ENCODE results near the gene ZBTB20. TPM values are rescaled to one million over a fixed set of nuclear protein-coding genes. Genes with fewer than 3 reads are reported as not detected.

ZBTB20 gene
- total RNA-seq, 1 experiment from 2014 or later: 4.8 TPM

DNA sequence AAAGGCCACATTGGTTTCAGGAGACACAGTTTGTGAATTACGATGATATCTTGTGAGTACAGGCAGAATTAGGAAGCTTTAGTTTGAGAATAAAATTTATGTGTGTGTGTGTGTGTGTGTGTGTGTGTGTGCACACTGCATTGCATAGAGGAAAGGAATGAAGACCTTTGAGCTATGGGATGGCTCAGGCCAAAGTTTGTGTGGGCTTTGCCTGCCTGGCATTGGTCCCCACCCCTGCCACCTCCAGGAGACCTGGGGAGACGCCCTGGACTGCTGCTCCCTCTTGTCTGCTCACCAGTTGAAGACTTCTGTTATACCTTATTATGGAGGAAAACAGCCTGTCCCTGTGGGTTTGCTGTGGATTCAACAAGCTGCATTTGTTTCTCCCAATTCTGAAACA lies 816.1 kb downstream of the ZBTB20 start:
- no peak for DNase-seq (ENCODE audit: extremely low read depth, low read depth)

DNA sequence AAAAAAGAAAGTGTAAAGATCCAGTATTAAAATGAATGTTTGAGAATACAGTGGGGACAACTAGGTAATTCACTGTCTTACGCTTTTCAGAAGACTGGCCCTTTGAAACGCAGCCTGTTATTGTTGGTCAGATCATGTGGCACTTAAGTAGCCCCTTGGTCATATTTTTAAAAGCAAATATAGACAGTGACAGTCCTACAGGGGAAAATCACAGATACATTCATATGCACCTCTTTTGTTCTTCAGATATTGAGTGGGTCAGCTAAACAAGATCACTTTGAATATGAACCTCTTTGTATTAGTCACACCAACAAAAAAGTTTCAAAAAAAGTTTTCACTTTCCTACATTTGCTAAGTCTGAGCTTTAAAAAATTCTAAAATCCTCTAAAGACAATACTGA lies 817.3 kb downstream of the ZBTB20 start:
- no peak for DNase-seq (ENCODE audit: extremely low read depth, low read depth)

DNA sequence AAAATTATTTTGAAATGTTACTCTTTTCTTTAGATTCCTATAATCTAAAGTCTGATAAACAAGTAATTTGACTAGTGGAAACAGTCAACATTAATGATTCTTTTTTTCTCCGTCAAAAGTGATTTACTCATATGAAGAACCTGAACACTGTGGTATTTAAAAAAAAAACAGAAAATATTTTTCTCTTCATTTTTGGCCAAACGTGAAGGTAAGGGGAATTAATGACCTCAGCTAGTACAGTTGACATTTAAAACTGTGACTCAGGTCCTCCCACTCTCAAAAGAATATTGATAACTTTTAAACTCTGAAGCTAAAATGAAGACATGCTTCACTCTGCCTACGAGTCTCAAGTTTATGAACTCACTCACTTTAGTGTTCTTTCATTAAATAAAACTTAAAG lies 818.7 kb downstream of the ZBTB20 start:
- DNase-seq (ENCODE audit: extremely low read depth, low read depth): no peak

DNA sequence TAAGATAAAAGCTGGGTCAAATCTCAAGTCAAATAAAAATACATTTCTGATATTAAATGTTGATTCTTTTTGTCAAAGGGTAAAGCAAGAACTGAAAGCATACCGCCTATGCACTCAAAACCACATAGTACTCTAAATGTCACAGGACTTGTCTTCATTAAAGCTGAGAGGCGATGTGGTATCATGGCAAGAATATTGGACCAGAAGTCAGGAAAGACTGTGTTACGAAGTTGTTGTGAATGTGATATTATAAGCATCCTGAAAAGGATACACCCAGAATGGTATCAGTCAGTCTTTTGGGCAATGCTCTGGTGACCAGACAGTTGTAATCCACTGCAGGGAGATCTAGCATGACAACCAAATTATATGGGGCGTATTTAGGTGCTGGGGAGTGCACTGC lies 819.4 kb downstream of the ZBTB20 start:
- no peak for DNase-seq (ENCODE audit: extremely low read depth, low read depth)

DNA sequence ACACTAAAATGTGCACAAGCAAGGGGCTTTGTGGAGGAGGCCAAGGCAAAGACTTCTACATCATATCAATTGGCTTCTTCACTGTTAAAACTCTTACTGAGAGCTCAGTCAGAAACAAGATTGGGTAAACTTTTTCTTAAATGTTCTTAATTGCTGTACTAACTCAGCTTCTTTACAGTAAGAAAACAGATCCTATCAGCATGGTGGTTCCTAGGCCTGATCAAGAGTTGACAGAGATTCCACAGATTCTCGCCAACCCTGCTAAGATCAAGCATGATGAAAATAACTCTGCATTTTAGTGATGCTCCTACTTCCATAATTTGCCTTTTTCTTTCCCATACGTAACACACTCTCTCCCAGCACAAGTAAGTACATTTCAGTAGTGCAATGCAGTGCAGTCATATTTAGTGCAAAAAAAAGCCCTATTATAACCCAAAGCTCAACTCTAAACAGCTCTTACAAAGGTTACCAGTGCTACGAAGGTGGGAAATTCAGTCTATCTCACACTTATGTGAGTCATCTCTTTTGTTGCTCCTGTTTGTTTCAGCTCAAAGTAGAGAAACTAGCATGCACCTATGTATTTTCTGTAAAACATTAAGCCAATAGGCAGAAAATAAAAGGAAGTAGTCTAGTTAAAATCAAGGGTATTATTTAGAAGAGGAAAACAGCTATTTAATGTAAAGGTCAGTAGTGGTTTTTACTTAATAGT lies 823.4 kb downstream of the ZBTB20 start:
- DNase-seq (ENCODE audit: extremely low read depth, low read depth): no peak

DNA sequence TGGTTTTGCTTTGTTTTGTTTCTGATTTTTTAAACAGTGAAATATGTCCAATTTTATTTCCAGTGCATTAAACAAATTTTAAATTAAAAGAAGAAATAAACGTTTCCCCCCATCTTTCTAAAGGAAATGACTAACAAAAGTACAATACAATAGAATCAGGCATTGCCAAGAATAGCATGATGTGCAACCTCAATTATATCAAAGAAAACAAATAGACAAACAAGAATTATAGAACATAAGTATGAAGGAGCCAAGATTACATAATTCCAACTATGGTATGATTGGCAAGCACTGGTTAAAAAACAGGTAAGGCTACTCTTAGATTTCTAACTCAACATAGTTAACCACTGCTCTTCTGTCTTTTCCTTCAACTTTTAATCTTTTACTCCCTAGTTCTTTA lies 826.8 kb downstream of the ZBTB20 start:
- no peak for DNase-seq (ENCODE audit: extremely low read depth, low read depth)

DNA sequence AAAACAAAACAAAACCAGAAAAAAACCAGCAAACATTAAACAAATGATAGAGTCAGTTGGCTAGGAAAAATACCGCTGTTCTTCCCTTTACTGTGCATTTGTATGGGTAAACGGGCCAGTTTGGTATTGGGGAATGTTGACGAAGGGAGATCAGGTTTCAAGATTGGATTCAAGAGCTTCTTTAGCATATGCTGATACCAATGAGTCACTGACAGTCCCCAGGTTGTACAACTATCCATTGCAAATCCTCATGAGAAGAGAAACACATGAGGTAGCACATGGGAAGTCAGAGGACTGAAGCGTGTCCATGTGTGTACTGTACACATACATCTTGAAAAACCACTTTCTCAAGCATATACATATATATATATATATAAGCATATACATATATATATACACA lies 827.6 kb downstream of the ZBTB20 start:
- no peak for DNase-seq (ENCODE audit: extremely low read depth, low read depth)

DNA sequence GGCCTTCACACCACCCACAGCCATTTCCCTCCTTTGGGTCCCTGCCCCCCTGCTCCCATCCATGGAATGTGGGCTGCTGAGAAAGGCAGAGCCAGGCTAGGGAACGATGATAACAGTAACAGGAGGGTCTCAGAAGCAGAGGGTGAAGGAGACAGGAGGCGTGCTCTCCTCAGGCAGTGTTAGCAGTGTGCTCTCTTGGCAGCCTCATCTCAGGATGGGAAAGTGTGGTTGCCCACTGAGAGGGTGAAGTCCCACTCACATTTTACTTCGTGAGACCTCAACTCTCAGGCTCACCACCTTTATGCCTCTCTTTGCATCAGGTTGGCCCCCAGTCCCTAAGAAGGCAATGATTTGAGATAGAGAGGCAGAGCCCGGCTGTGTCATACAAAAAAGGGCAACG lies 828.8 kb downstream of the ZBTB20 start:
- DNase-seq (ENCODE audit: extremely low read depth, low read depth): no peak

DNA sequence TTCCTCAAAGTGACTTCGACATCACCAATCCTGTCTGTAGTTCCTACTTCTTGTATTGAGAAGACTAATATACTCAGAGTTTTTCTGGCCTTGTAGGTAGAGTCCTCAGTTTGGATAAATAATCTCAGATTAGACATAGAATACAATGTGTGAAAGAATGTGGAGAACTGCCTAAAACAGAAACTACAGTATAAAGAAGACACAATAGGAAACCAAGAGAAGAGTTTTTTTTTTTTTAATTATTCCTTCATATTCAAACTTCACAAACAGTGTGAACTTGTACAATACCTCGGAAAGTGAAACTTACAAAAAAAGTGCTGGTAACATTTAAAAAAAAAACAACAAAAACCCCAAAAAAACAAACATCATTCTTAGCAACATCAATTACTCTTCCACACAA lies 832.8 kb downstream of the ZBTB20 start:
- no peak for DNase-seq (ENCODE audit: extremely low read depth, low read depth)

DNA sequence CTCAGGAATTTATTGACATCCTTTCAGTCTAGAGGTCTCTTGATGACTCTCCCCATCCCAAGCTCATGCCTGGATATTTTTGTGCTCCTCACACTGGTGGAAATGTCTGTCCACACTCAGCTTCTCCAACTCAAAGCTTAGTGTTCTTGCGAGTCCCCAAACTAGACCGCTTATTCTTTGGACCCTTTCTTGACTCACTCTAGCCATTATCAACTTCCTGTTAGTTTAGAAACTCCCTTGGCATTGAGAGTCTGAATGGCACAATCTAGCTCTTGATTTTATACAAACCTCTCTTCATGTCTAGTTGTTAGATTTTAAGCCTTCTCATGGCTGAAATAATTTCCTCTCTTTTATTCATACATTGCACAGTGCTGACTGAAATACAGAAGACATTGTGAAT lies 833.7 kb downstream of the ZBTB20 start:
- no peak for DNase-seq (ENCODE audit: extremely low read depth, low read depth)

DNA sequence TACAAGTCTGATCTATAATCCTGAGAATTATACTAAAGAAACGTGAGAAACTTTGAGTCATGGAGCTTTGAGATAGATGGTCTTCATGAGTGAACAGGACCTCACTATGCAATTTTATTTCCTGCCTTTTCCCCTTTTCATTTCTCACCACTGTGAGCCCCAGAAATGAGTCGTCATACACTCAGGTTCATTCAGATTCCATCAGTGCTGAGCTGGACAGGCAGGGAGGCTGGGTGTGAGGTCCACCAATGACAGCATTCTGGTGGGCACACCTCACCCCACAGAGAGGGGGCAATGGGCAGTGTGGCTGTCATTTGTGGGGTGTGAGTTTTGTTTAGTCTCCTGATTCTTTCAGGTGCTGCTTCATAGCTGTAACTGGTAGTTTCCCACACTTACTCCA lies 836.4 kb downstream of the ZBTB20 start:
- no peak for DNase-seq (ENCODE audit: extremely low read depth, low read depth)

DNA sequence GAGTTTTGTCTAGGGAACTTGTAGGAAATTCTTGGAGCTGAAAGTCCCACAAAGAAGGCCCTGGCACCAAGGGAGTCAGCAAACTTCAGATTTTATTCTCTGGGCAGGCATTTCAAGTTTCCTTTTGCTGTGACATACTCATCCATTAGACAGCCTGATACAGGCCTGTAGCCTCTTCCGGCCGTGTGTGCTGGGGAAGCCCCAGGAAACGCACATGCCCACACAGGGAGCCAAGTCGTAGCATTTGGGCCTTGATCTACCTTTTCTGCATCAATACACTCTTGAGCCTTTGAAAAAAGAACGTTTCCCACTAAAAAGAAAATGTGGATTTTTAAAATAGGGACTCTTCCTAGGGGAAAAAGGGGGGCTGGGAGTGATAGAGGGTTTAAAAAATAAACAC lies 838.3 kb downstream of the ZBTB20 start:
- DNase-seq (ENCODE audit: extremely low read depth, low read depth): no peak

DNA sequence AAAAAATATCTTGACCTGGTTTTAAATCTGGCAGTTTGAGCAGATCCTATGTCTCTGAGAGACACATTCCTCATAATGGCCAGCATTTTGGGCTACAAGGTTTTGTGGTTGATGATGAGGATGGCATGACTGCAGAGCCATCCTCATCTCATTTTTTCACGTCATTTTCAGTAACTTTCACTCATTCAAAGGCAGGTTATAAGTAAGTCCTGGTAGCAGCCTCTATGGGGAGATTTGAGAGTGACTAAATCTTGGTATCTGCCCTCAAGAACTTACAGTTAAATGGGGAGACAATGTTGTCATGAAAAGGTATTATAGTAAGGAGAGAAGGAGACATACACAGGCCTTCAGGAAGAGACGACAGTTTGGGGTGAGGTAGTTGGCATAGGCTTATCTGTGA lies 838.7 kb downstream of the ZBTB20 start:
- DNase-seq (ENCODE audit: extremely low read depth, low read depth): no peak

DNA sequence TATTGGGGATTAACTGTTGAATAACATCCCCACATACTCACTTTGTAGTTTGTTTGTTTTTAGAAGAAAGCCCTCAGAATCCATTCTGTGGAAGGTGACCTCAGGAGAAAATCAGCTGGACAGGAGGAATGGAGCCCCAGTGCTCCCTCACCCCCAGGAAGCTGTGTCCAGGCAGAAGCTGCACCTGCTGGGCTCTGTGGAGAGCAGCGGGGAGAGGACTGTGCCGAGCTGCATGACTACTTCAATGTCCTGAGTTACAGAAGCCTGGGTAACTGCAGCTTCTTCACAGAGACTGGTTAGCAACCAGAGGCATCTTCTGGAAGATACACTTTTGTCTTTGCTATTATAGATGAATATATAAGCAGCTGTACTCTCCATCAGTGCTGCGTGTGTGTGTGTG lies 839.3 kb downstream of the ZBTB20 start:
- no peak for DNase-seq (ENCODE audit: extremely low read depth, low read depth)

DNA sequence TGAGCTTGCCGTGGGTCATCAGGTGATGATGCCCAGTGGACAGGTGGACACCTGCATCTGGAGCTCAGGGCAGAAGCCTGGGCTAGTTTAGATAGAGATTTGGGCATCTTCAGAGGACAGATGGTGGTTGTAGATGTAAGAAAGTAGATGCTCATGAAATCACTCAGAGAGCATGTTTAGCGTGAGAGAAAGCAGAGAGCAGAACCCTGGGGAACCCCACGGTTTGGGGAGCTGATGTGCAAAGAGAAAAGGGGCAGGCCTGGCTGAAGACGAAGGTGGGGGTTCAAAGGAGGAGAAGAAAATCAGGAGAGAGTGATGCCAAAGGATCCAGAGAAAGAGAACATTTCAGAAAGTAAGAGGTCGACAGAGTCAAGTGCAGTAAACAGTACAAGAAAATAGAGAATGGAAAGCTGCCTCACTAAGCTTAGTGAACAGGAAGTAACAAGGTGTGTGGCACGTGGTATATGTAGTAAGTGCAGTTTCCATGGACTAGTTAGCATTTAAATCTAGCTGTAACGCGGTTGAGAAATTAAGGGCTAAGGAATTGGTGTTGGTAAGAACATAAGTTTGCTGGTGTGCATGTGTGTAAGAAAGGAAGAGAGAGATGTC lies 839.8 kb downstream of the ZBTB20 start:
- DNase-seq (ENCODE audit: extremely low read depth, low read depth): no peak

DNA sequence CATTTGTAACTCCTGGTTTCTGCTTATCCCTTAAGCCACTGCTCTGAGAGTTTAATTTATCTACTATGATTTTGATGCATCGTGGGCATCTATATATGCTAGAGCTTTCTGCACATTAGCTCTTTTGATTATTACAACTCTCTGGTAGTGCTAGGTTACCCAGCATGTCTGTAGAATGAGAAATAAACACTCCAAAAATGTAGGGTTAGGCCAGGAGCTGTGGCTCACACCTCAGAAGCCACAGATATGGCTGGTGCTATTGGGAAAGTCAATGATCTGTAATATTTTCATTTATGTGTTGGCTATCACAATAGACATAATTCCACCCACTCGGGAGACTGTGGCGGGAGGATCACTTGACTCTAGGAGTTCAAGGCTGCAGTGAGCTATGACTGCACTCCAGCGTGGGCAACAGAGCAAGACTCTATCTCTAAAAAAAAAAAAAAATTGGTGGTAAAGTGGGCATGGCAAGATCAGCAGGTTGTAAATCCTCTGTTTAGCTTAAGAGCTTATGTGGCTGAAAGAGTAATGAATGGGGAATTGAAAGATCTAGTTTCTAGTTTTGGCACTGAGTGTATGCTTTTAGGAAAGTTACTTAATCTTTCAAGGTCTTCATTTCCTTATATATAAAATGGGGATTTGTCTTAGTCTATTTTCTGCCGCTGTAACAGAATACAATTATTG lies 847.0 kb downstream of the ZBTB20 start:
- no peak for DNase-seq (ENCODE audit: extremely low read depth, low read depth)

DNA sequence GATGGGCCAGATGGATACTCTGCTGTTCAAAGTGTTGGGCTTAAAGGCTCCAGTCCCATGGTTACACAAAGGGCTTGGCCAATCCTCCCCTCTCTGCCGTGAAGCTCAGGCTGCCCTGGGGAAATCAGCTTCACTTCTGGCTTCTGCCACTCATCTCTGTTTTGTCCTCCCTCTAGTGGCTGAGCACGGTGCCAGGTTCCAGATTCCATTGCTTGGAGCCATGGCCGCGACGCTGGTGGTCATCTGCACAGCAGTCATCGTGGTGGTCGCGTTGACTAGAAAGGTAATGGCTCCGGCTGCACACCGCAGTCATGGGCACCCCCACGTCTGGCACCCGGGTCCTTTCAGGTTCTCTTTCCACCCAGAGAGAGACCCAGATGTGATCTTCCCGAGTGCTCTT lies 847.7 kb downstream of the ZBTB20 start:
- peak; percentile 32 for DNase-seq (ENCODE audit: extremely low read depth, low read depth)

DNA sequence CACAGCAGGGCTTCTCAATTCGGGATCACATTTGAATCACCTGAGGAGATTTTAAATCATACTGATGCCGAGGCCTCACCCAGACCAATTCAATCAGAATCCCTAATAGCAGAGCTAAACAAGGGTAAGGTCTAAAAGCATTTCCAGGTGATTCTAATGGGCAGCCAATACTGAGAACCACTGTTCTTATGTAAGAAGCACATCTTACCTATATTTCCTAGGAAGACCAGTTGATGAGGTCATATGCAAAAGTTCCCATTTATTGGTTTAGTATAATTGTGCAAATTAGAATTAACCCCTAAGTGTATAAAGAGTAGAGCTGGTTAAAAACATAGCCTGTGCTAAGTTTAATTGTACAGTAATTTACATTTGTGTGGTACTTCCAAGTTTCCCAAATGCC lies 851.1 kb downstream of the ZBTB20 start:
- DNase-seq (ENCODE audit: extremely low read depth, low read depth): no peak

DNA sequence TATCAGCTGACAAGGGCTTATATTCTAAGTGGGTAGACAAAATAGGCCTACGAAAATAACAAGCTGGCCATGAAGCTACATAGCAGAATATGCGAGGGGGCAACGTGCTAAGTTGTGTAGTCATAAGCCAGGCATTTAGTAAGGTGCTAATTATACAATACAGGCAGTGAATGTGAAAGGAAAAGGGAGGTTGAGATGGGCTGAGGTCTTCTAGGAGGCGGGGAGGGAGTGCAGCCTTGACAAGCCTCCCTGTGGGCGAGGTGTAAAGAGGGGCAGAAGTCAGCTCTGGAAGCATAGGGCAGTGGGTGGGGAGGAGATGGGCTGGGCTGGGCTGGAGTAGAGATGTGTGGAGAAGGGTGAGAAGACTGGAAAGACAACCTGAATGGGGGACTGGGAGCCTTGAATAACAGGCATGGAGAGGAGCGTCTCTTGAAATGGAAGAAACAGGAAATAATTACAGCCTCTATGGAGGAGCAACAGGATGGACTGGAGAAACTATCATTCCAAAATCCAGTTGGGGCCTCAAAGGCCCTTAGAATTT lies 852.1 kb downstream of the ZBTB20 start:
- DNase-seq (ENCODE audit: extremely low read depth, low read depth): no peak

DNA sequence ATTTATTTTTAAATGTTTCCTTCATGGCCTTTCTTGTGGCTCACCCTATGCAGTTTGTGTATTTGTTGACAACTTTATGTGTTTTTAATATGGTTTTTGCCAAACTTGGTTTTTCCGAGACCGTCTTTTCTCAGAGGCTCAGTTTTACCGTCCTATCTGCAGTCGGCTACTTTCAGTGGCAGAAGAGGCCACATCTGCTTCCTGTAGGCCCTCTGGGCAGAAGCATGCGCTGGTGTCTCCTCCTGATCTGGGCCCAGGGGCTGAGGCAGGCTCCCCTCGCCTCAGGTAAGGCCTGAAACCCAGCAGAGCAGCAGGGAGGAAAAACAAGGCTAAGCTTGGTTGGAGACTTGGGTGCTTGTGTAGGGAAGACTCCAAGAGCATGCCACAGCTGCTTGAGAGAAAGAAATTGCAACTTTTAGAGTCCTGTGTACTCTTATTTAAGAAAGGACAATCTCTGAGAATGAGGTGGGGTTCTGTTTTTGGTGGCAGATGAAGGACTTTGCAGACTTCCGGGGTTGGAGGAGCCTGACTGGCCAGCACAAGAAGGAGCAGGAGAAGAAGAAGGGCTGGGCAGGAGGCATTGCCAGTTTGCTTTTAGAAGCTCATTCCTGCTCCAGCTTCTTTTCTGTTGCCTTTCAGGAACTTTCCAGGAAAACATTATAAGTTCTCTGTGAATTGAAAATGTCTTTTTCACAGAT lies 853.1 kb downstream of the ZBTB20 start, which contains the start of gene TIGIT:
TSS of gene TIGIT (plus strand) at position 191 of the 698 bp plus-strand sequence. CDS start at position 225, 34 bp downstream.
- no peak for DNase-seq (ENCODE audit: extremely low read depth, low read depth)

Data from NCI-H460 (cell line).